Measurements from ENCODE around the gene ADCY2.

Gene ADCY2

DNA sequence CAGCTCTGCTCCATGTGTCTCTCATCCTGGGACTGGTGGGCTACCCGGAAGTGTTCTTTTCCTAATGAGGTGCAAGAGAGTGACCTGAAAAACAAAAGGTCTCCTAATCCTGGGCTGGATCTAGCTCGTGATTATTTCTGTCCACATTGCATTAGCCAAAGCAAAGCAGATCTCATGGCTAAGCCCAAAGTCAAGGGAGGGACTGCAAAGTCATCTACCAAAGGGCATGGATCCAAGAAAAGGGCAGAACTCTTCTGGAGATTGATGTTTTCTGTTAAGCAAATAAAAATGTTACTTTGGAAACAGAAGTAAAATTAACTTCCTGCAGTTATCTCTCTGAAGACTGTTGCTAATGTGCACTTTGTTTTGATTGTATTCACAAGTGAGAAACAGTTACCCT, 229.8 kb downstream of the ADCY2 start:
- no peak for TF ChIP-seq EZH2phosphoT487 (IDR thresholded peaks at IDR 0.05; ENCODE audit: borderline replicate concordance, low read length)
- TF ChIP-seq, protein P1, sequence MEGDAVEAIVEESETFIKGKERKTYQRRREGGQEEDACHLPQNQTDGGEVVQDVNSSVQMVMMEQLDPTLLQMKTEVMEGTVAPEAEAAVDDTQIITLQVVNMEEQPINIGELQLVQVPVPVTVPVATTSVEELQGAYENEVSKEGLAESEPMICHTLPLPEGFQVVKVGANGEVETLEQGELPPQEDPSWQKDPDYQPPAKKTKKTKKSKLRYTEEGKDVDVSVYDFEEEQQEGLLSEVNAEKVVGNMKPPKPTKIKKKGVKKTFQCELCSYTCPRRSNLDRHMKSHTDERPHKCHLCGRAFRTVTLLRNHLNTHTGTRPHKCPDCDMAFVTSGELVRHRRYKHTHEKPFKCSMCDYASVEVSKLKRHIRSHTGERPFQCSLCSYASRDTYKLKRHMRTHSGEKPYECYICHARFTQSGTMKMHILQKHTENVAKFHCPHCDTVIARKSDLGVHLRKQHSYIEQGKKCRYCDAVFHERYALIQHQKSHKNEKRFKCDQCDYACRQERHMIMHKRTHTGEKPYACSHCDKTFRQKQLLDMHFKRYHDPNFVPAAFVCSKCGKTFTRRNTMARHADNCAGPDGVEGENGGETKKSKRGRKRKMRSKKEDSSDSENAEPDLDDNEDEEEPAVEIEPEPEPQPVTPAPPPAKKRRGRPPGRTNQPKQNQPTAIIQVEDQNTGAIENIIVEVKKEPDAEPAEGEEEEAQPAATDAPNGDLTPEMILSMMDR (IDR thresholded peaks at IDR 0.05; ENCODE audit: low read depth, low read length, poor library complexity, severe bottlenecking): no peak
- Histone ChIP-seq H4K20me1 (ENCODE audit: control insufficient read depth, insufficient read depth, low read depth, low read length) (no peaks in the 10 kb centered on the region), H3K36me3 (ENCODE audit: control insufficient read depth, low read length) (no peaks in the 10 kb centered on the region)

DNA sequence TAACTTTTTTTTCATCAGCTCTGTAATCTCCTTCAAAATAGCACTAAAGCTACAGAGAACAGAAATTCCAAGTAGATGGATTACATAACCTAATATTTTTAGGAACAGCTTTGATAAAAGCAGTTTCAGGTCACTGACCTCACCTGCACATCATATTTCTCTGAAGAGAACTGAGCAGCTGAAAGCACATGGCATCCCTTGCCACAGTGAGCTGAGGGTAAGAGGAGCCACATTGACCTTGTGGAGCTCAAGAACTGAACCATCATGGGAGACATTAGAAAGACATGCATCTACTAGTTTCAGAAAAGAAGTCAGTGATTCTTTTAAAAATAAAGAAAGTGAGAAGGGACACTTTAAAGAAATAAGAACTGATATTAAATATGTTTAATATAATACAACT, 232.3 kb downstream of the ADCY2 start:
- no peaks in the 10 kb centered on the region for H3K9me2 ChIP-seq (replicated peaks; ENCODE audit: control insufficient read depth, low read length)
- no peak overlapping the region for H3K4me3 ChIP-seq (ENCODE audit: low read length)
- TF ChIP-seq EZH2phosphoT487 (IDR thresholded peaks at IDR 0.05; ENCODE audit: borderline replicate concordance, low read length): no peak
- TF ChIP-seq, protein P1 (IDR thresholded peaks at IDR 0.05; ENCODE audit: low read depth, low read length, poor library complexity, severe bottlenecking): no peak
- no peaks in the 10 kb centered on the region for H3K4me1 ChIP-seq (ENCODE audit: control insufficient read depth, low read length)
- no peak overlapping the region for H3K4me2 ChIP-seq (ENCODE audit: low read length)
- no peaks in the 10 kb centered on the region for H4K20me1 ChIP-seq (ENCODE audit: control insufficient read depth, insufficient read depth, low read depth, low read length)
- no peaks in the 10 kb centered on the region for H3K79me2 ChIP-seq (ENCODE audit: control insufficient read depth, low read length)
- no peaks in the 10 kb centered on the region for H3K27me3 ChIP-seq (ENCODE audit: control insufficient read depth, low read length)
- no peaks in the 10 kb centered on the region for H3K36me3 ChIP-seq (ENCODE audit: control insufficient read depth, low read length)
- no peaks in the 10 kb centered on the region for H3K9me3 ChIP-seq (ENCODE audit: control insufficient read depth, insufficient read depth, low read length)
- no peaks in the 10 kb centered on the region for H3F3A ChIP-seq (ENCODE audit: control insufficient read depth, insufficient read depth)
- H3K27ac ChIP-seq (ENCODE audit: low read depth, low read length): no peak overlapping the region

More for the DNA sequence above, 229.8 kb downstream of the ADCY2 start:
- no peak overlapping the region for H3K4me3 ChIP-seq (ENCODE audit: low read length)
- no peak overlapping the region for H3K27ac ChIP-seq (ENCODE audit: low read depth, low read length)
- H3K27me3 ChIP-seq (ENCODE audit: control insufficient read depth, low read length): no peaks in the 10 kb centered on the region
- no peaks in the 10 kb centered on the region for H3K9me2 ChIP-seq (replicated peaks; ENCODE audit: control insufficient read depth, low read length)
- H3K9me3 ChIP-seq (ENCODE audit: control insufficient read depth, insufficient read depth, low read length): no peaks in the 10 kb centered on the region
- H3F3A ChIP-seq (ENCODE audit: control insufficient read depth, insufficient read depth): no peaks in the 10 kb centered on the region
- H3K4me1 ChIP-seq (ENCODE audit: control insufficient read depth, low read length): no peaks in the 10 kb centered on the region
- no peaks in the 10 kb centered on the region for H3K79me2 ChIP-seq (ENCODE audit: control insufficient read depth, low read length)
- no peak overlapping the region for H3K4me2 ChIP-seq (ENCODE audit: low read length)

DNA sequence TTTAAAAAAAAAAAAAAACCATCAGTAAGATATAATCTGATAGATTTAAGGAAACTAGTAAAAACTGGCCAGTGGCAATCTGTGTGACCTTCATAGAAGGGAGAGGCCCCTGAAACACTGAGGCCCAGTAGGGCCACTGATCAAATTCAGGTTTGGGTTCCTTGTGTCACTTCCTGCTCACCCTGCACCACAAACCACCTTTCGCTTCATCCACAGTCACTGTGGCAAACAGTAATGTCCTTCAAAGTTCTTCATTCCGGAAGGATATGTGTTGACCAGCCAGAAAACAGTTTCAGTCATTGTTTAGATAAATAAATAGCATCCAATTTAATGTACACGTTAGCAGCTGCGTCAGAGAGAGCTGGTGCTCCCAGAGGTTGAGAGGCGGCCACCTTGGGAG, 232.9 kb downstream of the ADCY2 start:
- Histone ChIP-seq H3K79me2 (ENCODE audit: control insufficient read depth, low read length) (no peaks in the 10 kb centered on the region), H3F3A (ENCODE audit: control insufficient read depth, insufficient read depth) (no peaks in the 10 kb centered on the region), H3K4me3 (ENCODE audit: low read length) (no peak overlapping the region), H3K9me2 (replicated peaks; ENCODE audit: control insufficient read depth, low read length) (no peaks in the 10 kb centered on the region), H3K36me3 (ENCODE audit: control insufficient read depth, low read length) (no peaks in the 10 kb centered on the region), H3K4me1 (ENCODE audit: control insufficient read depth, low read length) (no peaks in the 10 kb centered on the region), H4K20me1 (ENCODE audit: control insufficient read depth, insufficient read depth, low read depth, low read length) (no peaks in the 10 kb centered on the region), H3K27ac (ENCODE audit: low read depth, low read length) (no peak overlapping the region), H3K27me3 (ENCODE audit: control insufficient read depth, low read length) (no peaks in the 10 kb centered on the region), H3K9me3 (ENCODE audit: control insufficient read depth, insufficient read depth, low read length) (no peaks in the 10 kb centered on the region), H3K4me2 (ENCODE audit: low read length) (no peak overlapping the region)
- TF ChIP-seq, protein P1 (IDR thresholded peaks at IDR 0.05; ENCODE audit: low read depth, low read length, poor library complexity, severe bottlenecking): no peak
- TF ChIP-seq EZH2phosphoT487 (IDR thresholded peaks at IDR 0.05; ENCODE audit: borderline replicate concordance, low read length): no peak

DNA sequence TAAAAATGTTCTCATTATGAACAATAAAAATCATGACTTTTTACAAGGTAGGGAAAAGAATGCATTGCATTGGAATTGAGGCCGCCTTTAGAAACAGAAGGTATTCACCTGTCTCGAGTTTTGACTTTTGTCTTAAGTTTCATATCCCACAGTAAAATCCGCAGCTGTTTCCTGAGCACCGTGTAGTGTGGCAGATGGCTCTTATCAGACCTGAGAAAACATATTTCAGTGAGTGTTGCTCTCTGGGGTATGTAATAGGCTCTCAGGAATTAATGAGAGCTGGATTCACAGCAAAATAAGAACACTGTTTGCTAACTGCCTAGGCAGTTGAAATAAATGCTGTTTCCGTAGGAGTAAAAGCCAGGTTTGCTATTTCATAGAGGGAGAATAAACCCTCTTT, 233.6 kb downstream of the ADCY2 start:
- Histone ChIP-seq H3K4me1 (ENCODE audit: control insufficient read depth, low read length) (no peaks in the 10 kb centered on the region), H3K36me3 (ENCODE audit: control insufficient read depth, low read length) (no peaks in the 10 kb centered on the region), H3F3A (ENCODE audit: control insufficient read depth, insufficient read depth) (no peaks in the 10 kb centered on the region), H3K9me3 (ENCODE audit: control insufficient read depth, insufficient read depth, low read length) (no peaks in the 10 kb centered on the region), H3K9me2 (replicated peaks; ENCODE audit: control insufficient read depth, low read length) (no peaks in the 10 kb centered on the region), H3K27ac (ENCODE audit: low read depth, low read length) (no peak overlapping the region), H3K4me2 (ENCODE audit: low read length) (no peak overlapping the region), H3K27me3 (ENCODE audit: control insufficient read depth, low read length) (no peaks in the 10 kb centered on the region), H3K4me3 (ENCODE audit: low read length) (no peak overlapping the region), H4K20me1 (ENCODE audit: control insufficient read depth, insufficient read depth, low read depth, low read length) (no peaks in the 10 kb centered on the region), H3K79me2 (ENCODE audit: control insufficient read depth, low read length) (no peaks in the 10 kb centered on the region)
- no peak for TF ChIP-seq EZH2phosphoT487 (IDR thresholded peaks at IDR 0.05; ENCODE audit: borderline replicate concordance, low read length)
- TF ChIP-seq, protein P1 (IDR thresholded peaks at IDR 0.05; ENCODE audit: low read depth, low read length, poor library complexity, severe bottlenecking): no peak

Measured in DOHH2 (cell line).